HG02943 (cell line): ENCODE data around the gene ADARB1.

Experiments
- ATAC-seq: cut with Tn5 transposase; IDR thresholded peaks from one replicate; pipeline ENCODE4 v1.9.1; 2021; ENCODE audit warnings: mild to moderate bottlenecking, low read depth, moderate library complexity; ENCODE audit not compliant: unreplicated experiment

Gene ADARB1

GRCh38 chr21:45186709-45187108, 112.3 kb downstream of the ADARB1 start:
- no peak for ATAC-seq

GRCh38 chr21:45187646-45188045, 113.3 kb downstream of the ADARB1 start:
- ATAC-seq: no peak

GRCh38 chr21:45190013-45190412, 115.6 kb downstream of the ADARB1 start:
- no peak for ATAC-seq

- ATAC-seq: no peak
These were observed 118.0 kb downstream of the ADARB1 start for GRCh38 chr21:45192332-45192731.

- no peak for ATAC-seq
These were observed 122.2 kb downstream of the ADARB1 start for GRCh38 chr21:45196620-45197019.

- ATAC-seq: no peak
These were observed 124.8 kb downstream of the ADARB1 start for GRCh38 chr21:45199201-45199600.

GRCh38 chr21:45200031-45200430, 125.7 kb downstream of the ADARB1 start:
- no peak for ATAC-seq

GRCh38 chr21:45200581-45201296, 126.4 kb downstream of the ADARB1 start:
- no peak for ATAC-seq

- ATAC-seq: no peak
These were observed 128.0 kb downstream of the ADARB1 start for GRCh38 chr21:45202344-45202743.

- no peak for ATAC-seq
These were observed 128.5 kb downstream of the ADARB1 start for GRCh38 chr21:45202889-45203288.

- ATAC-seq: no peak
These were observed 129.6 kb downstream of the ADARB1 start for GRCh38 chr21:45203983-45204382.

- ATAC-seq: no peak
These were observed 130.0 kb downstream of the ADARB1 start for GRCh38 chr21:45204395-45204794.

- ATAC-seq: no peak
These were observed 133.7 kb downstream of the ADARB1 start for GRCh38 chr21:45207839-45208626.

GRCh38 chr21:45208627-45208951, 134.2 kb downstream of the ADARB1 start:
- no peak for ATAC-seq

- no peak for ATAC-seq
These were observed 134.7 kb downstream of the ADARB1 start for GRCh38 chr21:45209046-45209445.

GRCh38 chr21:45209685-45210284, 135.4 kb downstream of the ADARB1 start:
- no peak for ATAC-seq

- ATAC-seq: no peak
These were observed 136.1 kb downstream of the ADARB1 start for GRCh38 chr21:45210461-45210983.

GRCh38 chr21:45211661-45212060, 137.3 kb downstream of the ADARB1 start:
- no peak for ATAC-seq

- no peak for ATAC-seq
These were observed 139.0 kb downstream of the ADARB1 start for GRCh38 chr21:45213392-45213791.

GRCh38 chr21:45215213-45215612, 140.8 kb downstream of the ADARB1 start:
- ATAC-seq: no peak

GRCh38 chr21:45217010-45217409, 142.6 kb downstream of the ADARB1 start:
- ATAC-seq: no peak
